ACC112 (cell line): ENCODE measurements around the gene FSTL1.
"Not testable (repeated sequence)": the region's sequence is repeated elsewhere in the genome, so short reads cannot be mapped to it uniquely, and the experiment has no call there.

ENCODE experiments used
- H2AFZ ChIP-seq: fragments of 200-600 bp; sonication (generic); one replicate; pipeline ENCODE4 v1.6.0; 2017; ENCODE audit warnings: antibody characterized with exemption, low read length; ENCODE audit not compliant: unreplicated experiment
- H3K27ac ChIP-seq: fragments of 200-600 bp; sonication (generic); 2 replicates; pipeline ENCODE4 v1.5.1; 2014; ENCODE audit warnings: low read depth, mild to moderate bottlenecking, antibody characterized with exemption, low read length, moderate library complexity
- H3K27me3 ChIP-seq: fragments of 200-600 bp; sonication (generic); 2 replicates; pipeline ENCODE4 v1.6.1; 2014; ENCODE audit warnings: mild to moderate bottlenecking, antibody characterized with exemption, low read length, moderate library complexity, mixed read lengths; ENCODE audit not compliant: insufficient read depth
- H3K36me3 ChIP-seq: fragments of 200-600 bp; sonication (generic); 2 replicates; pipeline ENCODE4 v1.6.1; 2016; ENCODE audit warnings: mild to moderate bottlenecking, antibody characterized with exemption, low read length, moderate library complexity, mixed read lengths; ENCODE audit not compliant: insufficient read depth
- H3K4me1 ChIP-seq: fragments of 200-600 bp; sonication (generic); one replicate; pipeline ENCODE4 v1.6.1; 2016; ENCODE audit warnings: low read length, mixed read lengths; ENCODE audit not compliant: insufficient read depth, unreplicated experiment, control insufficient read depth
- H3K4me3 ChIP-seq: fragments of 200-600 bp; sonication (generic); 2 replicates; pipeline ENCODE4 v1.5.1; 2014; ENCODE audit warnings: mild to moderate bottlenecking, low read depth, low read length
- H3K79me2 ChIP-seq: fragments of 200-600 bp; sonication (generic); one replicate; pipeline ENCODE4 v1.6.0; 2016; ENCODE audit warnings: low read length; ENCODE audit not compliant: control insufficient read depth, unreplicated experiment, insufficient read depth

Gene FSTL1

GRCh38 chr3:120394347-120394746, 56.4 kb downstream of the FSTL1 start:
- H3K36me3 ChIP-seq = peaks cover 49% of the 10 kb centered on the region
- no peaks in the 10 kb centered on the region for H3K27me3 ChIP-seq
- H2AFZ ChIP-seq = no peak overlapping the region
- H3K4me3 ChIP-seq = no peak overlapping the region
- H3K79me2 ChIP-seq = no peaks in the 10 kb centered on the region
- no peaks in the 10 kb centered on the region for H3K4me1 ChIP-seq
- no peak overlapping the region for H3K27ac ChIP-seq

GRCh38 chr3:120393761-120394160, 57.0 kb downstream of the FSTL1 start:
- H3K36me3 ChIP-seq = peaks cover 43% of the 10 kb centered on the region
- no peaks in the 10 kb centered on the region for H3K79me2 ChIP-seq
- no peak overlapping the region for H3K4me3 ChIP-seq
- no peak overlapping the region for H3K27ac ChIP-seq
- no peaks in the 10 kb centered on the region for H3K4me1 ChIP-seq
- H3K27me3 ChIP-seq = no peaks in the 10 kb centered on the region
- H2AFZ ChIP-seq = no peak overlapping the region

- H3K36me3 ChIP-seq = peaks cover 39% of the 10 kb centered on the region
- no peaks in the 10 kb centered on the region for H3K4me1 ChIP-seq
- no peak overlapping the region for H3K27ac ChIP-seq
- H2AFZ ChIP-seq = no peak overlapping the region
- no peaks in the 10 kb centered on the region for H3K27me3 ChIP-seq
- no peak overlapping the region for H3K4me3 ChIP-seq
- no peaks in the 10 kb centered on the region for H3K79me2 ChIP-seq
Measured at GRCh38 chr3:120393243-120393642, 57.5 kb downstream of the FSTL1 start.

- H3K36me3 ChIP-seq = no peaks in the 10 kb centered on the region
- no peaks in the 10 kb centered on the region for H3K79me2 ChIP-seq
- no peak overlapping the region for H3K27ac ChIP-seq
- peaks cover 10% of the 10 kb centered on the region for H3K27me3 ChIP-seq
- H3K4me1 ChIP-seq = no peaks in the 10 kb centered on the region
- H3K4me3 ChIP-seq = no peak overlapping the region
- no peak overlapping the region for H2AFZ ChIP-seq
Measured at GRCh38 chr3:120382941-120383447, 67.8 kb downstream of the FSTL1 start.

GRCh38 chr3:120381503-120381902, 69.3 kb downstream of the FSTL1 start:
- Histone ChIP-seq H3K79me2 (no peaks in the 10 kb centered on the region), H3K4me3 (no peak overlapping the region), H3K27ac (no peak overlapping the region), H3K27me3 (peaks cover 10% of the 10 kb centered on the region), H3K4me1 (no peaks in the 10 kb centered on the region), H2AFZ (no peak overlapping the region), H3K36me3 (no peaks in the 10 kb centered on the region)

GRCh38 chr3:120377948-120378347, 72.8 kb downstream of the FSTL1 start:
- not testable (repeated sequence) for H3K79me2 ChIP-seq, H3K36me3 ChIP-seq, H3K27me3 ChIP-seq, H3K4me1 ChIP-seq, H2AFZ ChIP-seq, H3K4me3 ChIP-seq, H3K27ac ChIP-seq

- Histone ChIP-seq H2AFZ (no peak overlapping the region), H3K4me3 (no peak overlapping the region), H3K4me1 (no peaks in the 10 kb centered on the region), H3K79me2 (no peaks in the 10 kb centered on the region), H3K27me3 (peaks cover 9% of the 10 kb centered on the region; the same call in 1 of the 2 replicates), H3K36me3 (no peaks in the 10 kb centered on the region), H3K27ac (no peak overlapping the region)
Measured at GRCh38 chr3:120370463-120370862, 80.3 kb downstream of the FSTL1 start.

GRCh38 chr3:120369037-120369467, 81.7 kb downstream of the FSTL1 start:
- Histone ChIP-seq H3K27ac (no peak overlapping the region), H3K4me3 (no peak overlapping the region), H3K36me3 (no peaks in the 10 kb centered on the region), H3K4me1 (peaks cover 6% of the 10 kb centered on the region), H3K27me3 (peaks cover 9% of the 10 kb centered on the region; the same call in 1 of the 2 replicates), H2AFZ (no peak overlapping the region), H3K79me2 (no peaks in the 10 kb centered on the region)

GRCh38 chr3:120368172-120368571, 82.6 kb downstream of the FSTL1 start:
- Histone ChIP-seq H3K27me3 (peaks cover 9% of the 10 kb centered on the region; the same call in 1 of the 2 replicates), H3K4me1 (peaks cover 6% of the 10 kb centered on the region)

GRCh38 chr3:120364821-120365220, 86.0 kb downstream of the FSTL1 start:
- Histone ChIP-seq H3K36me3 (no peaks in the 10 kb centered on the region), H3K4me1 (peaks cover 6% of the 10 kb centered on the region), H3K27ac (no peak overlapping the region), H2AFZ (no peak overlapping the region), H3K27me3 (no peaks in the 10 kb centered on the region), H3K4me3 (no peak overlapping the region), H3K79me2 (no peaks in the 10 kb centered on the region)

More at GRCh38 chr3:120368172-120368571, 82.6 kb downstream of the FSTL1 start:
- Histone ChIP-seq H3K36me3 (no peaks in the 10 kb centered on the region), H3K79me2 (no peaks in the 10 kb centered on the region), H2AFZ (no peak overlapping the region), H3K27ac (no peak overlapping the region), H3K4me3 (no peak overlapping the region)

GRCh38 chr3:120364101-120364500, 86.7 kb downstream of the FSTL1 start:
- Histone ChIP-seq H2AFZ (no peak overlapping the region), H3K4me3 (no peak overlapping the region), H3K36me3 (no peaks in the 10 kb centered on the region), H3K4me1 (peaks cover 6% of the 10 kb centered on the region), H3K27ac (no peak overlapping the region), H3K27me3 (no peaks in the 10 kb centered on the region), H3K79me2 (no peaks in the 10 kb centered on the region)
